T-helper 2 cell treated with Interferon-gamma antibody and Interleukin-4, amounts not matched to agents 5 μg/mL and 100 μg/mL, for 36 hours (primary cell): ENCODE results near the gene C16orf95.
A peak's percentile ranks its signal among the peaks of the same experiment; 100 is the strongest.

Experiments used
- DNase-seq: peaks from one replicate; pipeline ENCODE4 v3.0.0; 2021; ENCODE audit warnings: low spot score
- H3K27ac Mint-ChIP-seq: one replicate; pipeline ENCODE4 v1.8.0; 2021; ENCODE audit warnings: mild to moderate bottlenecking, mixed read lengths
- H3K27me3 Mint-ChIP-seq: one replicate; pipeline ENCODE4 v1.8.0; 2021; ENCODE audit warnings: low read depth, mixed read lengths
- H3K36me3 Mint-ChIP-seq: one replicate; pipeline ENCODE4 v1.8.0; 2021; ENCODE audit warnings: low read depth, mixed read lengths
- H3K4me1 Mint-ChIP-seq: one replicate; pipeline ENCODE4 v1.8.0; 2021; ENCODE audit warnings: low read depth, mixed read lengths
- H3K4me3 Mint-ChIP-seq: one replicate; pipeline ENCODE4 v1.8.0; 2022; ENCODE audit warnings: mild to moderate bottlenecking, moderate library complexity, mixed read lengths
- H3K9me3 Mint-ChIP-seq: one replicate; pipeline ENCODE4 v1.8.0; 2021; ENCODE audit warnings: mixed read lengths

Gene C16orf95

GRCh38 chr16:87286839-87287626, 30.2 kb downstream of the C16orf95 start:
- H3K27ac Mint-ChIP-seq, result no peak overlapping the region
- no peak overlapping the region for H3K4me3 Mint-ChIP-seq
- no peaks in the 10 kb centered on the region for H3K27me3 Mint-ChIP-seq
- peaks cover 12% of the 10 kb centered on the region for H3K36me3 Mint-ChIP-seq
- H3K9me3 Mint-ChIP-seq, result peaks cover 6% of the 10 kb centered on the region
- no peak for DNase-seq
- no peaks in the 10 kb centered on the region for H3K4me1 Mint-ChIP-seq

DNA sequence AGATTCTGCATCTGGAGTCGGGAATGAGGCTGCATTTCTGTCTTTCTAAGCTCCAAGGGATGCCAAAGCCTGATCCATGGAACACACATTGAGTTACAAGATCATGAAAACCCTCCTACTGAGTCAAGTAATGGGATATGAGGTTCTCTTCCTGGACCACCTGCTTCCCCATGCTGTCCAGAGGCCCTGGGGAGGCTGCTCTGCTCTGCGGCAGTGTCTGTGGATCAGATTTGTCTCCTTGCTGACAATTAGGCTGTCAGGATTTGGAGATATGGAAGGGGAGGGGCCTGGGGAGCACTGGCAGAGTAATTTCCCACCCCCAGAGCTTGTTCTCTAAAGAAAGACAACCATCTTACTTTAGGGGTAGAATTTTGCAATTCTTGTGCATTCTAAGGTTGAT, 33.0 kb downstream of the C16orf95 start:
- Mint-ChIP-seq H3K36me3 (peaks cover 4% of the 10 kb centered on the region), H3K4me1 (no peaks in the 10 kb centered on the region), H3K9me3 (peaks cover 6% of the 10 kb centered on the region), H3K4me3 (no peak overlapping the region), H3K27ac (no peak overlapping the region), H3K27me3 (no peaks in the 10 kb centered on the region)
- no peak for DNase-seq

DNA sequence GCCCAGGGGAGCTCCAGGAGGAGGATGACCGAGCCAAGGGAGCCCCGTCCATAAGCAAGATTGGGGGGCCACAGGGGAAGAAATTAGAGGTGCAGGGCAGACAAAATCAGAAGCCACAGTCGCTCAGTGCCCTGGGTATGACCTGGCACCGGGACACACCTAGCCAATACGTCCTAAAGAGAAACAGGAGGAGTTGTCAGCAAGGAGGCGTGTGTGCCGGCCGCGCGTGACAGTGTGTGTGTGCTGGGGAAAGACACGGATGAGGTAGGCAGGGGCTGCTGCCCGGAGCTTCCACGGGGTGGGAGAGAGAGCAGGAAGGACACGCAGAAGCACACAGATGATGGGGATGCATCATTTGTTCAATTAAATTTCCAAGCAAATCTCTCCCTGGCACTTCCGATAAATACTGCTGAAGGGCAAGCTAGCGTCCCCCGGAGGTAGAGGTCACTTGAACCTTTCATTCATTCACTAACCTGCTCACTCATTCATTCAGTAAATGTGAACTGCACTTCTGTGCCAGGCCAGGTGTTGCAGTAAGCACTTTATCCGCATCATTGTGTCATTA, 38.0 kb downstream of the C16orf95 start:
- Mint-ChIP-seq H3K27me3 (no peaks in the 10 kb centered on the region), H3K9me3 (no peaks in the 10 kb centered on the region), H3K27ac (no peak overlapping the region), H3K4me3 (no peak overlapping the region), H3K4me1 (peaks cover 14% of the 10 kb centered on the region), H3K36me3 (no peaks in the 10 kb centered on the region)
- no peak for DNase-seq

GRCh38 chr16:87278191-87279093, 38.8 kb downstream of the C16orf95 start:
- peak; percentile 42 for DNase-seq
- Mint-ChIP-seq H3K9me3 (no peaks in the 10 kb centered on the region), H3K27me3 (no peaks in the 10 kb centered on the region), H3K27ac (no peak overlapping the region), H3K36me3 (no peaks in the 10 kb centered on the region), H3K4me1 (peaks cover 14% of the 10 kb centered on the region), H3K4me3 (no peak overlapping the region)

GRCh38 chr16:87276924-87277323, 40.3 kb downstream of the C16orf95 start:
- no peaks in the 10 kb centered on the region for H3K36me3 Mint-ChIP-seq
- peaks cover 14% of the 10 kb centered on the region for H3K4me1 Mint-ChIP-seq
- no peak overlapping the region for H3K4me3 Mint-ChIP-seq
- H3K27me3 Mint-ChIP-seq, result no peaks in the 10 kb centered on the region
- H3K27ac Mint-ChIP-seq, result no peak overlapping the region
- no peak for DNase-seq
- no peaks in the 10 kb centered on the region for H3K9me3 Mint-ChIP-seq

- no peaks in the 10 kb centered on the region for H3K36me3 Mint-ChIP-seq
- H3K27me3 Mint-ChIP-seq, result no peaks in the 10 kb centered on the region
- peaks cover 14% of the 10 kb centered on the region for H3K4me1 Mint-ChIP-seq
- H3K9me3 Mint-ChIP-seq, result no peaks in the 10 kb centered on the region
- no peak for DNase-seq
- H3K4me3 Mint-ChIP-seq, result peak overlapping the region; percentile 25
- H3K27ac Mint-ChIP-seq, result no peak overlapping the region
Observed at GRCh38 chr16:87276091-87276701, 41.0 kb downstream of the C16orf95 start.

- Mint-ChIP-seq H3K9me3 (no peaks in the 10 kb centered on the region), H3K36me3 (no peaks in the 10 kb centered on the region), H3K4me1 (peaks cover 14% of the 10 kb centered on the region), H3K4me3 (no peak overlapping the region), H3K27ac (no peak overlapping the region), H3K27me3 (no peaks in the 10 kb centered on the region)
- DNase-seq, result no peak
Observed at GRCh38 chr16:87274794-87275193, 42.4 kb downstream of the C16orf95 start.

DNA sequence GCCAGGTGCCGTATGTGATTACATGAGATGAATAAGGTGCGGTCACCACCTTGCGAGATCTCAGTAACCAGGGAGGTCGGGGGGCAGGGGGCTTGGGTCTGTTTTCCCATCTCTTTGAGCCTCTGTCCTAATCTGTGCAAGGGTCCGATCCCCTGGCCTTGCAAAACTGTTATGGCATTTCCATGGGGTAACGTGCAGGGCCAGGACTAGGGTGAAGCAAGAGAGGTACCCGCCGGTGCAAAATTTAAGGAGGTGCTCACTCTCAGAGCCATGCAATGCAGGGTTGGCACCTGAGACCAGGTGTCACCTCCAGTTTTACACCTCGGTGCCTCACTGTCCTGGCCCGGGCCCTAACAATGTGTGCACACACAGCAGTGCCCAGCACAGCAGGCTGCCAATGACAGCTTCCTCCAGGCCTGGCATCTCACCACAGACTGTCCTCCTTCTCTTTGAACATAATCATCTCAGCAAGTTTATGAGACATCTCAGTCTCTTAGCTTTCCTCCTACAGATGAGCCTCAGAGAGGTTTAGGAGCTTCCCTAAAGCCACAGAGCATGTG, 43.6 kb downstream of the C16orf95 start:
- peaks cover 14% of the 10 kb centered on the region for H3K4me1 Mint-ChIP-seq
- no peak for DNase-seq
- H3K27me3 Mint-ChIP-seq, result no peaks in the 10 kb centered on the region
- no peaks in the 10 kb centered on the region for H3K36me3 Mint-ChIP-seq
- H3K4me3 Mint-ChIP-seq, result no peak overlapping the region
- no peak overlapping the region for H3K27ac Mint-ChIP-seq
- H3K9me3 Mint-ChIP-seq, result no peaks in the 10 kb centered on the region

DNA sequence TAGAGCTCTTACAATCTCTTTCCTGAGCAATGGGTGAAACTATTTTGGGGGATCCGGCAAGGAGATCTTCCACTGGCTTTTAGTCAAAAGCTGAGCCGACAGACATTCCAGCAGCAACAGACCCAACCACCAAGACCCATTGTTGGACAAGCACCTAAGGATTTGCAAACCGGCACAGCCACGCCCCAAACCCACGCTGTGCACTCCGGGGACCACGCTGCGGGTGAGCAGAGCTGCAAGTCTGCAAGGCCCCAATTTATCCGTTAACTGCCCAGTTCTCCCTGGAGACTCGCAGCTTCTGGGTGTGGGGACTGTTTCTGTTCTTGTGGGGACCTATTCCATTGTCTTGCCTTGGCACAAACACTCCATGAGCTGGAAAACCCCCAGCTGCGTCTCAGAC, 45.9 kb downstream of the C16orf95 start:
- DNase-seq, result no peak
- Mint-ChIP-seq H3K9me3 (no peaks in the 10 kb centered on the region), H3K27me3 (no peaks in the 10 kb centered on the region), H3K4me3 (no peak overlapping the region), H3K4me1 (peaks cover 10% of the 10 kb centered on the region), H3K36me3 (no peaks in the 10 kb centered on the region), H3K27ac (no peak overlapping the region)

- no peak overlapping the region for H3K4me3 Mint-ChIP-seq
- H3K4me1 Mint-ChIP-seq, result peaks cover 3% of the 10 kb centered on the region
- H3K27me3 Mint-ChIP-seq, result no peaks in the 10 kb centered on the region
- no peaks in the 10 kb centered on the region for H3K36me3 Mint-ChIP-seq
- no peaks in the 10 kb centered on the region for H3K9me3 Mint-ChIP-seq
- no peak overlapping the region for H3K27ac Mint-ChIP-seq
- DNase-seq, result no peak
Observed at GRCh38 chr16:87267566-87267965, 49.6 kb downstream of the C16orf95 start.

DNA sequence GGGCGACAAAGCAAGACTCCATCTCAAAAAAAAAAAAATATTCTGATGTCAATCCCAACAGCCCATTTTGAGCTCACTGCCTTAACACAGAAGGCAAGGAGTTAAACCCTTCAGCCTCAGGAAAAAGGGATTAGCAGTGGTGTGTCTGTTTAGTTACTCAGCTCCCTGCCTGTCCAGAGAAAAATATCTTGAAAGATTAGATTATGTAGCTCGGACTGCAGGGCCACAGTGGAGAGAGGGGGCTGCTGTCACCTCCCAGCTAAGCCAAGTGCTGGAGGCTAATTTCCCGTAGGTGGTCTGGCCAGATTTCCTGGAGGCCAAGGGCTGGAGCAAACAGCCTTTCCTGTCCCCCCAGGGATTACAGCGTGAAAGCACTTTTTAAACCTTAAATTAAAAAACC, 50.3 kb downstream of the C16orf95 start:
- Mint-ChIP-seq H3K27ac (no peak overlapping the region), H3K4me1 (peaks cover 3% of the 10 kb centered on the region), H3K36me3 (no peaks in the 10 kb centered on the region), H3K4me3 (no peak overlapping the region), H3K9me3 (peaks cover 1% of the 10 kb centered on the region), H3K27me3 (no peaks in the 10 kb centered on the region)
- no peak for DNase-seq

GRCh38 chr16:87265261-87265660, 51.9 kb downstream of the C16orf95 start:
- Mint-ChIP-seq H3K36me3 (peaks cover 2% of the 10 kb centered on the region), H3K27ac (no peak overlapping the region), H3K27me3 (no peaks in the 10 kb centered on the region), H3K4me3 (no peak overlapping the region), H3K9me3 (peaks cover 15% of the 10 kb centered on the region), H3K4me1 (peaks cover 3% of the 10 kb centered on the region)
- no peak for DNase-seq

- peaks cover 3% of the 10 kb centered on the region for H3K4me1 Mint-ChIP-seq
- H3K27ac Mint-ChIP-seq, result peak overlapping the region; percentile 26
- no peaks in the 10 kb centered on the region for H3K27me3 Mint-ChIP-seq
- no peak for DNase-seq
- H3K9me3 Mint-ChIP-seq, result peaks cover 17% of the 10 kb centered on the region
- H3K36me3 Mint-ChIP-seq, result peaks cover 2% of the 10 kb centered on the region
- H3K4me3 Mint-ChIP-seq, result no peak overlapping the region
Observed at GRCh38 chr16:87264634-87265033, 52.6 kb downstream of the C16orf95 start.
